SK-N-SH (cell line): Measurements from ENCODE around the gene LIM2. TPM values are rescaled to one million over a fixed set of nuclear protein-coding genes. Genes with fewer than 3 reads are reported as not detected.
"Not testable (repeated sequence)": the region's sequence is repeated elsewhere in the genome, so short reads cannot be mapped to it uniquely, and the experiment has no call there.

Source experiments
- CTCF ChIA-PET: fragments of 300-600, 350-600 bp; formaldehyde crosslinking; extraction: SDS; loops from one replicate; lab custom pipeline; 2021; lab: Yijun Ruan, JAX
- POLR2A ChIA-PET: fragments of 350-600 bp; sonication (Branson Sonifier 250); formaldehyde crosslinking; extraction: SDS; loops from one replicate; lab custom pipeline; 2020; ENCODE audit warnings: antibody characterized with exemption, inconsistent platforms; lab: Yijun Ruan, JAX
- DNase-seq: peaks from one replicate; pipeline ENCODE4 v3.0.0; 2012
- H2AFZ ChIP-seq: fragments of 200-600 bp; sonication (generic); 2 replicates; pipeline ENCODE4 v1.8.1; 2016; ENCODE audit warnings: antibody characterized with exemption, mild to moderate bottlenecking, low read depth
- H3F3A ChIP-seq: fragments of 200-600 bp; sonication (generic); replicated peaks from 2 replicates; pipeline ENCODE3; 2016; ENCODE audit warnings: antibody characterized with exemption, mild to moderate bottlenecking; ENCODE audit not compliant: insufficient read depth
- H3K27ac ChIP-seq, 2 experiments: fragments of 200-500 bp in 1 of 2; fragments of 200-600 bp in 1 of 2; sonication (Bioruptor generic) in 1 of 2; sonication (generic), shearing (Covaris generic) in 1 of 2; 2 replicates each; pipeline versions ENCODE4 v1.5.1 to v1.6.1; 2014 to 2016; ENCODE audit warnings: low read depth in 2 of 2, inconsistent platforms in 1 of 2, low read length in 1 of 2, mild to moderate bottlenecking in 1 of 2, mixed read lengths in 1 of 2
- H3K27me3 ChIP-seq: fragments of 200-600 bp; sonication (generic), shearing (Covaris generic); 2 replicates; pipeline ENCODE4 v1.6.1; 2016; ENCODE audit warnings: mixed run types; ENCODE audit not compliant: insufficient read depth
- H3K36me3 ChIP-seq, 2 experiments: fragments of 200-500 bp in 1 of 2; fragments of 200-600 bp in 1 of 2; sonication (Bioruptor generic) in 1 of 2; sonication (generic) in 1 of 2; replicated peaks in 1 of 2; 2 replicates each; pipeline versions ENCODE3 to v1.5.1; 2014 to 2016; ENCODE audit warnings: low read length in 1 of 2, mild to moderate bottlenecking in 1 of 2; ENCODE audit not compliant: insufficient read depth in 2 of 2, control insufficient read depth in 1 of 2
- H3K4me1 ChIP-seq, 2 experiments: fragments of 200-500 bp in 1 of 2; fragments of 200-600 bp in 1 of 2; sonication (Bioruptor generic) in 1 of 2; sonication (generic), shearing (Covaris generic) in 1 of 2; 2 replicates each; pipeline versions ENCODE4 v1.5.1 to v1.6.1; 2014 to 2016; ENCODE audit warnings: low read depth in 1 of 2, low read length in 1 of 2, mixed run types in 1 of 2; ENCODE audit not compliant: insufficient read depth in 2 of 2, control insufficient read depth in 1 of 2
- H3K4me2 ChIP-seq: fragments of 200-600 bp; sonication (generic), shearing (Covaris generic); 2 replicates; pipeline ENCODE4 v1.6.1; 2017; ENCODE audit warnings: mixed run types
- H3K4me3 ChIP-seq, 2 experiments: fragments of 200-500 bp in 1 of 2; fragments of 200-600 bp in 1 of 2; sonication (Bioruptor generic) in 1 of 2; sonication (generic), shearing (Covaris generic) in 1 of 2; 2 replicates each; pipeline versions ENCODE4 v1.5.1 to v1.8.1; 2014 to 2016; ENCODE audit warnings: low read depth in 2 of 2, inconsistent platforms in 1 of 2, low read length in 1 of 2, mild to moderate bottlenecking in 1 of 2, mixed read lengths in 1 of 2, moderate library complexity in 1 of 2
- H3K79me2 ChIP-seq: fragments of 200-600 bp; sonication (generic); 2 replicates; pipeline ENCODE4 v1.8.1; 2017; ENCODE audit warnings: mild to moderate bottlenecking; ENCODE audit not compliant: insufficient read depth
- H3K9ac ChIP-seq: fragments of 200-600 bp; sonication (generic); 2 replicates; pipeline ENCODE4 v1.6.1; 2017; ENCODE audit warnings: mixed run types
- H3K9me2 ChIP-seq: fragments of 200-600 bp; sonication (generic); 2 replicates; pipeline ENCODE4 v1.6.1; 2017; ENCODE audit warnings: mixed run types
- H3K9me3 ChIP-seq: fragments of 200-600 bp; sonication (generic); 2 replicates; pipeline ENCODE4 v1.6.1; 2017; ENCODE audit warnings: mixed run types, mild to moderate bottlenecking, moderate library complexity
- H4K20me1 ChIP-seq: fragments of 200-600 bp; sonication (generic); 2 replicates; pipeline ENCODE4 v1.6.1; 2017; ENCODE audit warnings: mild to moderate bottlenecking, mixed run types; ENCODE audit not compliant: insufficient read depth
- EP300 ChIP-seq, 2 experiments: IDR thresholded peaks; 2 replicates each; pipeline versions ENCODE4 v1.4.0 to v1.6.1; 2012; ENCODE audit warnings: borderline replicate concordance in 1 of 2, low read depth in 1 of 2, low read length in 1 of 2
- EZH2phosphoT487 ChIP-seq: fragments of 200-600 bp; sonication (generic); IDR thresholded peaks from 2 replicates; pipeline ENCODE4 v1.6.1; 2017; ENCODE audit warnings: low read depth, mixed run types, mild to moderate bottlenecking, antibody characterized with exemption, moderate library complexity, borderline replicate concordance
- FOSL2 ChIP-seq: IDR thresholded peaks from 2 replicates; pipeline ENCODE4 v1.4.0; 2012; ENCODE audit warnings: low read depth, mild to moderate bottlenecking, moderate library complexity, borderline replicate concordance
- FOXM1 ChIP-seq: IDR thresholded peaks from 2 replicates; pipeline ENCODE4 v1.4.0; 2012; ENCODE audit warnings: low read depth, mild to moderate bottlenecking
- GABPA ChIP-seq: IDR thresholded peaks from 2 replicates; pipeline ENCODE4 v1.4.0; 2012; ENCODE audit warnings: low read depth, mild to moderate bottlenecking
- JUND ChIP-seq: IDR thresholded peaks from 2 replicates; pipeline ENCODE4 v1.4.0; 2012
- MAX ChIP-seq: IDR thresholded peaks from 2 replicates; pipeline ENCODE4 v1.4.0; 2012; ENCODE audit warnings: low read depth
- MXI1 ChIP-seq: IDR thresholded peaks from 2 replicates; pipeline ENCODE4 v1.6.1; 2012; ENCODE audit warnings: mild to moderate bottlenecking, low read depth, low read length, improper control_type of control experiment
- NRF1 ChIP-seq: IDR thresholded peaks from 2 replicates; pipeline ENCODE4 v1.6.1; 2012; ENCODE audit warnings: low read depth, mild to moderate bottlenecking, low read length
- RAD21 ChIP-seq: IDR thresholded peaks from 2 replicates; pipeline ENCODE4 v1.6.1; 2012; ENCODE audit warnings: mild to moderate bottlenecking, low read length
- RFX5 ChIP-seq: IDR thresholded peaks from 2 replicates; pipeline ENCODE4 v1.6.1; 2012; ENCODE audit warnings: mild to moderate bottlenecking, improper control_type of control experiment, low read length
- SIN3A ChIP-seq: IDR thresholded peaks from 2 replicates; pipeline ENCODE4 v1.6.1; 2012; ENCODE audit warnings: low read depth, mild to moderate bottlenecking, low read length, moderate library complexity, borderline replicate concordance
- WGBS: methylation state at CpG from one replicate; pipeline ENCODE4 v1.1.6; 2017; ENCODE audit warnings: low lambda C conversion rate; 5-methylcytosine and 5-hydroxymethylcytosine counted together
- polyA plus RNA-seq, 3 experiments: library from polyadenylated mRNA; depleted of rRNA; stranded (reverse); fragments of >200 nt; gene quantifications; 2 replicates each; pipeline ENCODE4 v1.2.3, GENCODE V29; 2012
- TF ChIP-seq, protein P1 (sequence below): fragments of 150-350 bp; IDR thresholded peaks from 2 replicates; pipeline ENCODE4 v1.6.1; 2017; ENCODE audit warnings: antibody characterized with exemption, low read length, low read depth, borderline replicate concordance
- TF ChIP-seq, protein P2 (sequence below): IDR thresholded peaks from 2 replicates; pipeline ENCODE4 v1.4.0; 2012; ENCODE audit warnings: low read depth, borderline replicate concordance
- TF ChIP-seq, protein P3 (sequence below): fragments of 200-600 bp; sonication (generic); IDR thresholded peaks from 2 replicates; pipeline ENCODE4 v1.6.1; 2017; ENCODE audit warnings: antibody characterized with exemption, mild to moderate bottlenecking, moderate library complexity
- TF ChIP-seq, protein P4 (sequence below): IDR thresholded peaks from 2 replicates; pipeline ENCODE4 v1.6.1; 2012; ENCODE audit warnings: mild to moderate bottlenecking, low read depth, low read length, moderate library complexity

Gene LIM2
- polyA plus RNA-seq, 1 of the 3 experiments (the other 2 are of a cell fraction) = not detected

- ChIA-PET CTCF (interaction anchor here (0.6 to 2.2 kb wide), 5 partner anchors 19 to 722 kb away, joined by 3 to 9 read pairs (median 3); no protein-coding TSS in a partner anchor), POLR2A (no interaction called here)
- WGBS = 27% methylated on average over 16 of the region's 21 CpGs
Measured at GRCh38 chr19:51417107-51417809, 29.5 kb upstream of the LIM2 start, which contains the start of gene SIGLEC10. TSS of gene SIGLEC10 (minus strand) at chr19:51417642. CDS start at chr19:51417581, 61 bp downstream.

DNA sequence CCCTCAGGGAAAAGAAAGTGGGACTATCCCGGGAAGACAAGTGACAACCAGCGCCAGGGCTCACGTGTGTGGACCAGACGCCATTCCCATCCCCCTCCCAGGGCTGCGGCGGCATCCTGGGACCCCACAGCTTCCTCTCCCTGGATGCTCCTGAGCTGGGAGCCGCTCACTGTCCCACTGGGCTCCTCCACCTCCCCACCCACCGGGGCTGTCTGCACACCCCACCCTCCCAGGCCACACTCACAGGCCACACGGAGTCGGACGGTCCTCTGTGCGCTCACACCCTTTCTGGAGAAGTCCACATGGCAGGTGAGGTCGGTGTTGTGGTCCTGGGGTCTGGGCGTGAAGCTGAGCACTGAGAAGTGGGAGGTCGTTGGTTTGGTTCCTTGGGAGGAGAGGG is 28.6 kb upstream of the LIM2 start:
- H3K4me3 ChIP-seq, H3K9ac ChIP-seq, H3F3A ChIP-seq, DNase-seq, H3K4me2 ChIP-seq, H2AFZ ChIP-seq, H3K79me2 ChIP-seq, H3K4me1 ChIP-seq, H3K9me2 ChIP-seq, H3K9me3 ChIP-seq, POLR2A ChIA-PET, H4K20me1 ChIP-seq, H3K36me3 ChIP-seq, H3K27ac ChIP-seq: not testable (repeated sequence)
- CTCF ChIA-PET = interaction anchor here (0.9 to 1.9 kb wide), 3 partner anchors 23 to 99 kb away, joined by 3 to 4 read pairs (median 3); no protein-coding TSS in a partner anchor
- peaks cover 16% of the 10 kb centered on the region; the same call in 1 of the 2 replicates for H3K27me3 ChIP-seq
- WGBS = 27% methylated on average over 6 of the region's 15 CpGs

More at GRCh38 chr19:51417107-51417809, 29.5 kb upstream of the LIM2 start, which contains the start of gene SIGLEC10:
- DNase-seq = no peak
- Histone ChIP-seq H4K20me1 (no peaks in the 10 kb centered on the region), H3K27ac (no peak within 1 kb of the TSS), H3K4me1 (no peaks in the 10 kb centered on the region; a peak in 1 of 4 replicates), H3K4me3 (no peak within 1 kb of the TSS), H3K27me3 (peaks cover 16% of the 10 kb centered on the region; the same call in 1 of the 2 replicates), H3K4me2 (no peak within 1 kb of the TSS), H2AFZ (no peak within 1 kb of the TSS), H3F3A (no peaks in the 10 kb centered on the region), H3K9me3 (no peaks in the 10 kb centered on the region), H3K9ac (no peak within 1 kb of the TSS)
- TF ChIP-seq SIN3A (no peak), NRF1 (no peak), FOSL2 (no peak), FOXM1 (no peak), MXI1 (no peak), RAD21 (no peak), GABPA (no peak), MAX (no peak), EP300 (IDR thresholded peaks at IDR 0.05; ENCODE audit: borderline replicate concordance in 1 of 2, low read depth in 1 of 2, low read length in 1 of 2) (no peak), JUND (no peak), RFX5 (no peak), EZH2phosphoT487 (no peak)
- TF ChIP-seq, protein P1, sequence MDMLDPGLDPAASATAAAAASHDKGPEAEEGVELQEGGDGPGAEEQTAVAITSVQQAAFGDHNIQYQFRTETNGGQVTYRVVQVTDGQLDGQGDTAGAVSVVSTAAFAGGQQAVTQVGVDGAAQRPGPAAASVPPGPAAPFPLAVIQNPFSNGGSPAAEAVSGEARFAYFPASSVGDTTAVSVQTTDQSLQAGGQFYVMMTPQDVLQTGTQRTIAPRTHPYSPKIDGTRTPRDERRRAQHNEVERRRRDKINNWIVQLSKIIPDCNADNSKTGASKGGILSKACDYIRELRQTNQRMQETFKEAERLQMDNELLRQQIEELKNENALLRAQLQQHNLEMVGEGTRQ = no peak
- TF ChIP-seq, protein P2, sequence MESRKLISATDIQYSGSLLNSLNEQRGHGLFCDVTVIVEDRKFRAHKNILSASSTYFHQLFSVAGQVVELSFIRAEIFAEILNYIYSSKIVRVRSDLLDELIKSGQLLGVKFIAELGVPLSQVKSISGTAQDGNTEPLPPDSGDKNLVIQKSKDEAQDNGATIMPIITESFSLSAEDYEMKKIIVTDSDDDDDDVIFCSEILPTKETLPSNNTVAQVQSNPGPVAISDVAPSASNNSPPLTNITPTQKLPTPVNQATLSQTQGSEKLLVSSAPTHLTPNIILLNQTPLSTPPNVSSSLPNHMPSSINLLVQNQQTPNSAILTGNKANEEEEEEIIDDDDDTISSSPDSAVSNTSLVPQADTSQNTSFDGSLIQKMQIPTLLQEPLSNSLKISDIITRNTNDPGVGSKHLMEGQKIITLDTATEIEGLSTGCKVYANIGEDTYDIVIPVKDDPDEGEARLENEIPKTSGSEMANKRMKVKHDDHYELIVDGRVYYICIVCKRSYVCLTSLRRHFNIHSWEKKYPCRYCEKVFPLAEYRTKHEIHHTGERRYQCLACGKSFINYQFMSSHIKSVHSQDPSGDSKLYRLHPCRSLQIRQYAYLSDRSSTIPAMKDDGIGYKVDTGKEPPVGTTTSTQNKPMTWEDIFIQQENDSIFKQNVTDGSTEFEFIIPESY = no peak
- TF ChIP-seq, protein P3, sequence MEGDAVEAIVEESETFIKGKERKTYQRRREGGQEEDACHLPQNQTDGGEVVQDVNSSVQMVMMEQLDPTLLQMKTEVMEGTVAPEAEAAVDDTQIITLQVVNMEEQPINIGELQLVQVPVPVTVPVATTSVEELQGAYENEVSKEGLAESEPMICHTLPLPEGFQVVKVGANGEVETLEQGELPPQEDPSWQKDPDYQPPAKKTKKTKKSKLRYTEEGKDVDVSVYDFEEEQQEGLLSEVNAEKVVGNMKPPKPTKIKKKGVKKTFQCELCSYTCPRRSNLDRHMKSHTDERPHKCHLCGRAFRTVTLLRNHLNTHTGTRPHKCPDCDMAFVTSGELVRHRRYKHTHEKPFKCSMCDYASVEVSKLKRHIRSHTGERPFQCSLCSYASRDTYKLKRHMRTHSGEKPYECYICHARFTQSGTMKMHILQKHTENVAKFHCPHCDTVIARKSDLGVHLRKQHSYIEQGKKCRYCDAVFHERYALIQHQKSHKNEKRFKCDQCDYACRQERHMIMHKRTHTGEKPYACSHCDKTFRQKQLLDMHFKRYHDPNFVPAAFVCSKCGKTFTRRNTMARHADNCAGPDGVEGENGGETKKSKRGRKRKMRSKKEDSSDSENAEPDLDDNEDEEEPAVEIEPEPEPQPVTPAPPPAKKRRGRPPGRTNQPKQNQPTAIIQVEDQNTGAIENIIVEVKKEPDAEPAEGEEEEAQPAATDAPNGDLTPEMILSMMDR = no peak
- TF ChIP-seq, protein P4, sequence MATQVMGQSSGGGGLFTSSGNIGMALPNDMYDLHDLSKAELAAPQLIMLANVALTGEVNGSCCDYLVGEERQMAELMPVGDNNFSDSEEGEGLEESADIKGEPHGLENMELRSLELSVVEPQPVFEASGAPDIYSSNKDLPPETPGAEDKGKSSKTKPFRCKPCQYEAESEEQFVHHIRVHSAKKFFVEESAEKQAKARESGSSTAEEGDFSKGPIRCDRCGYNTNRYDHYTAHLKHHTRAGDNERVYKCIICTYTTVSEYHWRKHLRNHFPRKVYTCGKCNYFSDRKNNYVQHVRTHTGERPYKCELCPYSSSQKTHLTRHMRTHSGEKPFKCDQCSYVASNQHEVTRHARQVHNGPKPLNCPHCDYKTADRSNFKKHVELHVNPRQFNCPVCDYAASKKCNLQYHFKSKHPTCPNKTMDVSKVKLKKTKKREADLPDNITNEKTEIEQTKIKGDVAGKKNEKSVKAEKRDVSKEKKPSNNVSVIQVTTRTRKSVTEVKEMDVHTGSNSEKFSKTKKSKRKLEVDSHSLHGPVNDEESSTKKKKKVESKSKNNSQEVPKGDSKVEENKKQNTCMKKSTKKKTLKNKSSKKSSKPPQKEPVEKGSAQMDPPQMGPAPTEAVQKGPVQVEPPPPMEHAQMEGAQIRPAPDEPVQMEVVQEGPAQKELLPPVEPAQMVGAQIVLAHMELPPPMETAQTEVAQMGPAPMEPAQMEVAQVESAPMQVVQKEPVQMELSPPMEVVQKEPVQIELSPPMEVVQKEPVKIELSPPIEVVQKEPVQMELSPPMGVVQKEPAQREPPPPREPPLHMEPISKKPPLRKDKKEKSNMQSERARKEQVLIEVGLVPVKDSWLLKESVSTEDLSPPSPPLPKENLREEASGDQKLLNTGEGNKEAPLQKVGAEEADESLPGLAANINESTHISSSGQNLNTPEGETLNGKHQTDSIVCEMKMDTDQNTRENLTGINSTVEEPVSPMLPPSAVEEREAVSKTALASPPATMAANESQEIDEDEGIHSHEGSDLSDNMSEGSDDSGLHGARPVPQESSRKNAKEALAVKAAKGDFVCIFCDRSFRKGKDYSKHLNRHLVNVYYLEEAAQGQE = no peak
- TF ChIP-seq, all 33 proteins: peak for 0
- no peaks in the 10 kb centered on the region for H3K9me2 ChIP-seq
- no peaks in the 10 kb centered on the region for H3K36me3 ChIP-seq
- H3K79me2 ChIP-seq = no peaks in the 10 kb centered on the region
